Caco-2 (cell line): ENCODE measurements around the gene SLIT2. TPM values are rescaled to one million over a fixed set of nuclear protein-coding genes. Genes with fewer than 3 reads are reported as not detected.

Source experiments
- BruUV-seq: library from RNA; stranded (reverse); fragments of 400-500 nt; replicated peaks from 2 replicates; lab custom pipeline; 2021; lab: Mats Ljungman, UMichigan
- CTCF ChIA-PET: fragments of 300-600 bp; sonication (Branson Sonifier 250); formaldehyde crosslinking; loops from one replicate; lab custom pipeline; 2022; ENCODE audit warnings: antibody characterized with exemption; lab: Charles Lee
- POLR2A ChIA-PET: fragments of 300-600 bp; sonication (Branson Sonifier 250); formaldehyde crosslinking; loops from one replicate; lab custom pipeline; 2022; ENCODE audit warnings: antibody characterized with exemption; lab: Charles Lee
- DNase-seq, 2 experiments: peaks; one replicate each; pipeline versions ENCODE4 v3.0.0 to v3.0.0-alpha.2; 2020 to 2022
- H3K27me3 ChIP-seq: replicated peaks from 2 replicates; pipeline ENCODE4 v1.6.0; 2011; ENCODE audit warnings: low read length; ENCODE audit not compliant: control insufficient read depth, insufficient read depth
- H3K36me3 ChIP-seq: 2 replicates; pipeline ENCODE4 v1.5.1; 2011; ENCODE audit warnings: low read length; ENCODE audit not compliant: control insufficient read depth, insufficient read depth
- H3K4me1 ChIP-seq: fragments of 250-450 bp; sonication (Bioruptor Pico); 2 replicates; pipeline ENCODE4 v1.5.1; 2020; ENCODE audit warnings: mild to moderate bottlenecking
- H3K4me3 ChIP-seq: 2 replicates; pipeline ENCODE4 v1.5.1; 2011; ENCODE audit warnings: low read depth, mild to moderate bottlenecking, control low read depth, low read length
- H3K9me3 ChIP-seq: fragments of 250-450 bp; sonication (Bioruptor Pico); 2 replicates; pipeline ENCODE4 v1.5.1; 2020; ENCODE audit warnings: mild to moderate bottlenecking, moderate library complexity
- H3K27ac Mint-ChIP-seq: one replicate; pipeline ENCODE4 v1.8.0; 2022; ENCODE audit warnings: mixed read lengths; ENCODE audit not compliant: unreplicated experiment
- H3K27me3 Mint-ChIP-seq: one replicate; pipeline ENCODE4 v1.8.0; 2022; ENCODE audit warnings: mixed read lengths; ENCODE audit not compliant: insufficient read depth, unreplicated experiment
- H3K36me3 Mint-ChIP-seq: one replicate; pipeline ENCODE4 v1.8.0; 2022; ENCODE audit warnings: mild to moderate bottlenecking, mixed read lengths; ENCODE audit not compliant: insufficient read depth, unreplicated experiment
- H3K4me1 Mint-ChIP-seq: one replicate; pipeline ENCODE4 v1.8.0; 2022; ENCODE audit warnings: low read depth, mixed read lengths; ENCODE audit not compliant: unreplicated experiment
- H3K4me3 Mint-ChIP-seq: one replicate; pipeline ENCODE4 v1.8.0; 2022; ENCODE audit warnings: mild to moderate bottlenecking, moderate library complexity, mixed read lengths; ENCODE audit not compliant: unreplicated experiment
- H3K9me3 Mint-ChIP-seq: one replicate; pipeline ENCODE4 v1.8.0; 2022; ENCODE audit warnings: mixed read lengths; ENCODE audit not compliant: unreplicated experiment
- CTCF ChIP-seq, 2 experiments: fragments of 200-600 bp in 1 of 2; IDR thresholded peaks; 1 replicate in 1 of 2; 2 replicates in 1 of 2; pipeline versions ENCODE4 v1.5.1 to v1.8.0; 2011 to 2022; ENCODE audit warnings: antibody characterized with exemption in 1 of 2, control low read depth in 1 of 2, inconsistent platforms in 1 of 2, low read depth in 1 of 2, low read length in 1 of 2, mild to moderate bottlenecking in 1 of 2, moderate library complexity in 1 of 2; ENCODE audit not compliant: insufficient read depth in 1 of 2, severe bottlenecking in 1 of 2, unreplicated experiment in 1 of 2
- intact Hi-C: fragments of 100-400 bp; cut with micrococcal nuclease; formaldehyde crosslinking; loops from one replicate; pipeline ENCODE4 v1.10.0; 2022; ENCODE audit not compliant: unreplicated experiment
- total RNA-seq: library from RNA; stranded (reverse); gene quantifications from 2 replicates; pipeline ENCODE4 v1.2.3, GENCODE V29; 2022

Gene SLIT2
- total RNA-seq, 1 experiment from 2014 or later, result 0.68 TPM

- no peak for TF ChIP-seq CTCF (IDR thresholded peaks at IDR 0.05; ENCODE audit: insufficient read depth in 1 of 2, low read depth in 1 of 2, low read length in 1 of 2, severe bottlenecking in 1 of 2, unreplicated experiment in 1 of 2)
- intact Hi-C loops, result no loop called here
- Mint-ChIP-seq H3K4me3 (no peak overlapping the region), H3K27ac (no peak overlapping the region), H3K4me1 (no peaks in the 10 kb centered on the region), H3K27me3 (peaks cover 9% of the 10 kb centered on the region), H3K9me3 (no peaks in the 10 kb centered on the region), H3K36me3 (no peaks in the 10 kb centered on the region)
- no peaks in the 10 kb centered on the region for H3K36me3 ChIP-seq
- ChIA-PET CTCF (no interaction called here), POLR2A (no interaction called here)
- BruUV-seq, result no TSS peak
- no peaks in the 10 kb centered on the region for H3K27me3 ChIP-seq
- H3K9me3 ChIP-seq, result no peaks in the 10 kb centered on the region
- H3K4me3 ChIP-seq, result no peak overlapping the region
- no peaks in the 10 kb centered on the region for H3K4me1 ChIP-seq
- no peak for DNase-seq
Observed at GRCh38 chr4:20269320-20269719, 17.6 kb downstream of the SLIT2 start.

DNA sequence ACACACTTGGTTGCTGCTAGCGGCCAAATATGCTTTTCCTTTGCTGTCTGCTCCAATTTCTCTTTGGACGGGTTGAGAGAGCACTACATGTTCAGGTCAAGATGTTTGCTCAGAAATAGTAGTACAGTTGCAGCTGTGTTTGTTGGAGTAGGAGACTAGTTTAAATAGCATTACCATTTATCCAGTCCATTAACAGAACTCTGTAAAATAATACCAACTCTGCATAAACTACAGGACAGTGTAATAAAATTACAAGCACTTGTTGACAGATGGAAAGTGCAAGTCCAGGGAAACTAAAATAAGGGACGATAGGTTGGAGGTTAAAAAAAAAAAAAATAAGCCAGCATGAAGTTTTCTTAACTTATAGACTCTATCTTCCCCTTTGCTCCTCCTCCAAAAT is 20.2 kb downstream of the SLIT2 start:
- Mint-ChIP-seq H3K27me3 (peaks cover 3% of the 10 kb centered on the region), H3K27ac (no peak overlapping the region), H3K9me3 (no peaks in the 10 kb centered on the region), H3K4me1 (no peaks in the 10 kb centered on the region), H3K4me3 (no peak overlapping the region), H3K36me3 (no peaks in the 10 kb centered on the region)
- CTCF ChIA-PET, result no interaction called here
- H3K36me3 ChIP-seq, result no peaks in the 10 kb centered on the region
- POLR2A ChIA-PET, result no interaction called here
- no peaks in the 10 kb centered on the region for H3K27me3 ChIP-seq
- H3K4me3 ChIP-seq, result no peak overlapping the region
- TF ChIP-seq CTCF (IDR thresholded peaks at IDR 0.05; ENCODE audit: insufficient read depth in 1 of 2, low read depth in 1 of 2, low read length in 1 of 2, severe bottlenecking in 1 of 2, unreplicated experiment in 1 of 2), result no peak
- no TSS peak for BruUV-seq
- intact Hi-C loops, result no loop called here
- DNase-seq, result no peak
- no peaks in the 10 kb centered on the region for H3K9me3 ChIP-seq
- H3K4me1 ChIP-seq, result no peaks in the 10 kb centered on the region

- Histone ChIP-seq H3K27me3 (no peaks in the 10 kb centered on the region), H3K4me3 (no peak overlapping the region), H3K36me3 (no peaks in the 10 kb centered on the region), H3K4me1 (no peaks in the 10 kb centered on the region), H3K9me3 (no peaks in the 10 kb centered on the region)
- no peaks in the 10 kb centered on the region for H3K36me3 Mint-ChIP-seq
- BruUV-seq, result no TSS peak
- peaks cover 3% of the 10 kb centered on the region for H3K27me3 Mint-ChIP-seq
- H3K9me3 Mint-ChIP-seq, result no peaks in the 10 kb centered on the region
- no peak overlapping the region for H3K27ac Mint-ChIP-seq
- no peak overlapping the region for H3K4me3 Mint-ChIP-seq
- POLR2A ChIA-PET, result no interaction called here
- no peak for DNase-seq
- TF ChIP-seq CTCF (IDR thresholded peaks at IDR 0.05; ENCODE audit: insufficient read depth in 1 of 2, low read depth in 1 of 2, low read length in 1 of 2, severe bottlenecking in 1 of 2, unreplicated experiment in 1 of 2), result no peak
- H3K4me1 Mint-ChIP-seq, result no peaks in the 10 kb centered on the region
- CTCF ChIA-PET, result no interaction called here
- intact Hi-C loops, result no loop called here
Observed at GRCh38 chr4:20272411-20272872, 20.7 kb downstream of the SLIT2 start.
